Measurements from ENCODE around the gene SCNN1B. TPM values are rescaled to one million over a fixed set of nuclear protein-coding genes. Genes with fewer than 3 reads are reported as not detected.
A peak's percentile ranks its signal among the peaks of the same experiment; 100 is the strongest.

Gene SCNN1B
- total and polyA plus RNA-seq, 2 of the 13 experiments (the other 11 are each of a cell fraction or from before 2014, with no cell fraction given): not detected

DNA sequence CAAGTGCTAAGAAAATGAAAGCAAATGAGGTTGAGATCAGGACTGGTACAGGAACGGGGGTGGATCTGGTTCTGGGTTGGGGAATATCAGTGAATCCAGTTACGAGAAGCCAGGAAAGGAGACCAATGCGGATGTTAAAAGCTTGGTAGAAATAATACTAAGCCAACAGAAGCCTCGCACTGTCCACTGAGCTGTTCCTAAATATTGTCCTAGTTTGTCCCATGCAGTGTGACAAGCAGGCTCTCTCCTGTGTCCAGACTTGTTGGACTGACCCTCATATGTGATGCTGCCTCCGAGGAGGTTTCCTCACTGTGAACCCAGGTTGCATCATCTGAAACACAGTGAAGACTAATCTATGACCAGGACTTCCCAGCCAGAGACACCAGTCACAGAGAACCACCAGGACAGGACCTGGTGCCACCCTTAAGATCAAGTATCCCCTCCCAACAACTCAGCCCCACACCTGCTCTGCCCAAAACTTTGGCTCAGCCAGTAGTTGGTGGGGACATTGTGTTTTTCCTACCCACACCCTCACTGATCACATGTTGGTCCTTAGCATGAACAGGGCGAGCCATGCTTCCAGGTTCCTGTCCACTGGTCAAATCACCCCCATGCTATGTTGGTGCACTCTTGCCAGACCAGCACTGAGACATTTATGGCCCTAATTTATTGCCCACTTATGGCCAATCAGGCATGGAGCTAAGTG, 32.7 kb upstream of the SCNN1B start:
- CTCF ChIA-PET (ENCODE audit: low intra/inter-chr PET ratio, low total read pairs): no interaction called here
- Histone ChIP-seq H3K79me2 (ENCODE audit: insufficient read depth, low read length) (no peaks in the 10 kb centered on the region), H2AFZ (ENCODE audit: low read length) (peak overlapping the region; percentile 45), H3K4me3 (replicated peaks in 1 of 3; ENCODE audit: insufficient read depth in 1 of 3, low read depth in 2 of 3, low read length in 3 of 3) (peak overlapping the region in 1 of 3 experiments; percentile 1; a peak in 1 of 6 replicates), H3K4me2 (ENCODE audit: low read depth, low read length) (peak overlapping the region; percentile 35; the same call in 1 of the 2 replicates), H3K27ac (ENCODE audit: extremely low read length, insufficient read depth, low read length) (no peak overlapping the region), H3K36me3 (replicated peaks in 1 of 2; ENCODE audit: control insufficient read depth in 1 of 2, insufficient read depth in 2 of 2, low read length in 2 of 2) (no peaks in the 10 kb centered on the region), H3K9me3 (ENCODE audit: low read length) (no peaks in the 10 kb centered on the region), H3K27me3 (ENCODE audit: control insufficient read depth in 1 of 2, insufficient read depth in 2 of 2, low read length in 2 of 2) (peaks cover 0 to 22% of the 10 kb centered on the region in 2 experiments; a peak in 1 of 5 replicates), H4K20me1 (ENCODE audit: insufficient read depth, low read length) (no peaks in the 10 kb centered on the region; the same call in 1 of the 2 replicates), H3K9ac (ENCODE audit: insufficient read depth, low read depth, low read length) (no peak overlapping the region), H3K4me1 (ENCODE audit: insufficient read depth, low read length) (peaks cover 26% of the 10 kb centered on the region)
- BruUV-seq (replicated peaks): no TSS peak
- POLR2A ChIA-PET: no interaction called here
- in situ Hi-C loops (cut with HindIII; ENCODE audit: extremely low pct_ligation_motif_present, low pct_unique_long_range_greater_than_20kb) (no loop called here), intact Hi-C loops (cut with micrococcal nuclease; ENCODE audit: unreplicated experiment) (no loop called here)
- peak; percentile 18 for FAIRE-seq
- 55% methylated on average over 6 of the region's 6 CpGs for WGBS (ENCODE audit: low lambda C conversion rate)
- ATAC-seq: peak; percentile 73
- DNase-seq (ENCODE audit: low spot score): peak; percentile 29
- TF ChIP-seq, protein P1, sequence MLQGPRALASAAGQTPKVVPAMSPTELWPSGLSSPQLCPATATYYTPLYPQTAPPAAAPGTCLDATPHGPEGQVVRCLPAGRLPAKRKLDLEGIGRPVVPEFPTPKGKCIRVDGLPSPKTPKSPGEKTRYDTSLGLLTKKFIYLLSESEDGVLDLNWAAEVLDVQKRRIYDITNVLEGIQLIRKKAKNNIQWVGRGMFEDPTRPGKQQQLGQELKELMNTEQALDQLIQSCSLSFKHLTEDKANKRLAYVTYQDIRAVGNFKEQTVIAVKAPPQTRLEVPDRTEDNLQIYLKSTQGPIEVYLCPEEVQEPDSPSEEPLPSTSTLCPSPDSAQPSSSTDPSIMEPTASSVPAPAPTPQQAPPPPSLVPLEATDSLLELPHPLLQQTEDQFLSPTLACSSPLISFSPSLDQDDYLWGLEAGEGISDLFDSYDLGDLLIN (CRISPR knock-in tag; IDR thresholded peaks at IDR 0.05; ENCODE audit: borderline replicate concordance): no peak
- TF ChIP-seq CAMTA2 (CRISPR knock-in tag; IDR thresholded peaks at IDR 0.05; ENCODE audit: borderline replicate concordance) (no peak), MED13 (CRISPR knock-in tag; IDR thresholded peaks at IDR 0.05) (0 out of 2 replicates have a peak, but pooled peaks have one; percentile 55), ZNF598 (CRISPR knock-in tag; IDR thresholded peaks at IDR 0.05; ENCODE audit: borderline replicate concordance) (no peak), ZNF577 (CRISPR knock-in tag; IDR thresholded peaks at IDR 0.05; ENCODE audit: borderline replicate concordance, low read depth) (no peak), ZNF235 (CRISPR knock-in tag; IDR thresholded peaks at IDR 0.05; ENCODE audit: borderline replicate concordance) (no peak), MIXL1 (CRISPR knock-in tag; IDR thresholded peaks at IDR 0.05) (no peak), HES4 (CRISPR knock-in tag; IDR thresholded peaks at IDR 0.05; ENCODE audit: borderline replicate concordance) (no peak), HNRNPK (IDR thresholded peaks at IDR 0.05; ENCODE audit: low read depth, low read length, poor library complexity, severe bottlenecking) (no peak)
- TF ChIP-seq, protein P2, sequence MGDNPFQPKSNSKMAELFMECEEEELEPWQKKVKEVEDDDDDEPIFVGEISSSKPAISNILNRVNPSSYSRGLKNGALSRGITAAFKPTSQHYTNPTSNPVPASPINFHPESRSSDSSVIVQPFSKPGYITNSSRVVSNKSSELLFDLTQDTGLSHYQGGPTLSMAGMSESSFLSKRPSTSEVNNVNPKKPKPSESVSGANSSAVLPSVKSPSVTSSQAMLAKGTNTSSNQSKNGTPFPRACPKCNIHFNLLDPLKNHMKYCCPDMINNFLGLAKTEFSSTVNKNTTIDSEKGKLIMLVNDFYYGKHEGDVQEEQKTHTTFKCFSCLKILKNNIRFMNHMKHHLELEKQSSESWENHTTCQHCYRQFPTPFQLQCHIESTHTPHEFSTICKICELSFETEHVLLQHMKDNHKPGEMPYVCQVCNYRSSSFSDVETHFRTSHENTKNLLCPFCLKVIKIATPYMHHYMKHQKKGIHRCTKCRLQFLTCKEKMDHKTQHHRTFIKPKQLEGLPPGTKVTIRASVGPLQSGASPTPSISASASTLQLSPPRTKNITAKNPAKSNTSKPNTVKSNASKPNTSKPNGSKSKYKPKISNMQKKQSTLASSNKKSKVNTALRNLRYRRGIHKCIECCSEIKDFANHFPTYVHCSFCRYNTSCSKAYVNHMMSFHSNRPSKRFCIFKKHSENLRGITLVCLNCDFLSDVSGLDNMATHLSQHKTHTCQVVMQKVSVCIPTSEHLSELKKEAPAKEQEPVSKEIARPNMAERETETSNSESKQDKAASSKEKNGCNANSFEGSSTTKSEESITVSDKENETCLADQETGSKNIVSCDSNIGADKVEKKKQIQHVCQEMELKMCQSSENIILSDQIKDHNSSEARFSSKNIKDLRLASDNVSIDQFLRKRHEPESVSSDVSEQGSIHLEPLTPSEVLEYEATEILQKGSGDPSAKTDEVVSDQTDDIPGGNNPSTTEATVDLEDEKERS (CRISPR knock-in tag; IDR thresholded peaks at IDR 0.05): no peak
- TF ChIP-seq, protein P3, sequence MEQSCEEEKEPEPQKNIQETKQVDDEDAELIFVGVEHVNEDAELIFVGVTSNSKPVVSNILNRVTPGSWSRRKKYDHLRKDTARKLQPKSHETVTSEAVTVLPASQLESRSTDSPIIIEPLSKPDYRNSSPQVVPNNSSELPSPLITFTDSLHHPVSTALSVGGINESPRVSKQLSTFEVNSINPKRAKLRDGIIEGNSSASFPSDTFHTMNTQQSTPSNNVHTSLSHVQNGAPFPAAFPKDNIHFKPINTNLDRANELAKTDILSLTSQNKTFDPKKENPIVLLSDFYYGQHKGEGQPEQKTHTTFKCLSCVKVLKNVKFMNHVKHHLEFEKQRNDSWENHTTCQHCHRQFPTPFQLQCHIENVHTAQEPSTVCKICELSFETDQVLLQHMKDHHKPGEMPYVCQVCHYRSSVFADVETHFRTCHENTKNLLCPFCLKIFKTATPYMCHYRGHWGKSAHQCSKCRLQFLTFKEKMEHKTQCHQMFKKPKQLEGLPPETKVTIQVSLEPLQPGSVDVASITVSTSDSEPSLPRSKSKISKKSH (CRISPR knock-in tag; IDR thresholded peaks at IDR 0.05; ENCODE audit: borderline replicate concordance): no peak
- TF ChIP-seq, protein P4, sequence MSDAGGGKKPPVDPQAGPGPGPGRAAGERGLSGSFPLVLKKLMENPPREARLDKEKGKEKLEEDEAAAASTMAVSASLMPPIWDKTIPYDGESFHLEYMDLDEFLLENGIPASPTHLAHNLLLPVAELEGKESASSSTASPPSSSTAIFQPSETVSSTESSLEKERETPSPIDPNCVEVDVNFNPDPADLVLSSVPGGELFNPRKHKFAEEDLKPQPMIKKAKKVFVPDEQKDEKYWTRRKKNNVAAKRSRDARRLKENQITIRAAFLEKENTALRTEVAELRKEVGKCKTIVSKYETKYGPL (CRISPR knock-in tag; IDR thresholded peaks at IDR 0.05): no peak
- TF ChIP-seq, protein P5, sequence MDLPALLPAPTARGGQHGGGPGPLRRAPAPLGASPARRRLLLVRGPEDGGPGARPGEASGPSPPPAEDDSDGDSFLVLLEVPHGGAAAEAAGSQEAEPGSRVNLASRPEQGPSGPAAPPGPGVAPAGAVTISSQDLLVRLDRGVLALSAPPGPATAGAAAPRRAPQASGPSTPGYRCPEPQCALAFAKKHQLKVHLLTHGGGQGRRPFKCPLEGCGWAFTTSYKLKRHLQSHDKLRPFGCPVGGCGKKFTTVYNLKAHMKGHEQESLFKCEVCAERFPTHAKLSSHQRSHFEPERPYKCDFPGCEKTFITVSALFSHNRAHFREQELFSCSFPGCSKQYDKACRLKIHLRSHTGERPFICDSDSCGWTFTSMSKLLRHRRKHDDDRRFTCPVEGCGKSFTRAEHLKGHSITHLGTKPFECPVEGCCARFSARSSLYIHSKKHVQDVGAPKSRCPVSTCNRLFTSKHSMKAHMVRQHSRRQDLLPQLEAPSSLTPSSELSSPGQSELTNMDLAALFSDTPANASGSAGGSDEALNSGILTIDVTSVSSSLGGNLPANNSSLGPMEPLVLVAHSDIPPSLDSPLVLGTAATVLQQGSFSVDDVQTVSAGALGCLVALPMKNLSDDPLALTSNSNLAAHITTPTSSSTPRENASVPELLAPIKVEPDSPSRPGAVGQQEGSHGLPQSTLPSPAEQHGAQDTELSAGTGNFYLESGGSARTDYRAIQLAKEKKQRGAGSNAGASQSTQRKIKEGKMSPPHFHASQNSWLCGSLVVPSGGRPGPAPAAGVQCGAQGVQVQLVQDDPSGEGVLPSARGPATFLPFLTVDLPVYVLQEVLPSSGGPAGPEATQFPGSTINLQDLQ (CRISPR knock-in tag; IDR thresholded peaks at IDR 0.05): no peak

Measured in HepG2 (cell line).